Measurements from ENCODE around the gene MPND. TPM values are rescaled to one million over a fixed set of nuclear protein-coding genes. Genes with fewer than 3 reads are reported as not detected.

MPND gene
- total RNA-seq, 4 donors from 2014 or later = 6.5 to 9.5 (median 8.9) TPM

GRCh38 chr19:4304538-4305256, 38.7 kb upstream of the MPND start, which contains the start of gene FSD1:
Gene FSD1, plus strand, starts transcription at chr19:4304598. Its CDS starts 149 bp downstream, at chr19:4304747.
- Histone ChIP-seq H3K9me3 (no peaks in the 10 kb centered on the region), H3K27ac (no peak within 1 kb of the TSS), H3K4me1 (peaks cover 6% of the 10 kb centered on the region), H3K4me3 (peak within 1 kb of the TSS; percentile 4), H3K36me3 (no peaks in the 10 kb centered on the region), H3K27me3 (peaks cover 19% of the 10 kb centered on the region)
- DNase-seq (ENCODE audit: low spot score in 2 of 2) = no peak
- 22% methylated on average over 5 of the region's 63 CpGs for WGBS
- TF ChIP-seq POLR2A (IDR thresholded peaks at IDR 0.05) = no peak
- TF ChIP-seq EP300 (IDR thresholded peaks at IDR 0.05) = no peak
- no peak for TF ChIP-seq POLR2AphosphoS5 (IDR thresholded peaks at IDR 0.05)
- no peak for TF ChIP-seq CTCF (IDR thresholded peaks at IDR 0.05)

GRCh38 chr19:4305257-4305612, 38.1 kb upstream of the MPND start:
- DNase-seq (ENCODE audit: low spot score in 2 of 2) = no peak
- peaks cover 6% of the 10 kb centered on the region for H3K4me1 ChIP-seq
- no peak overlapping the region for H3K27ac ChIP-seq
- 67% methylated on average over 7 of the region's 7 CpGs for WGBS
- no peaks in the 10 kb centered on the region for H3K9me3 ChIP-seq
- no peak overlapping the region for H3K4me3 ChIP-seq
- TF ChIP-seq POLR2AphosphoS5 (IDR thresholded peaks at IDR 0.05) (no peak), POLR2A (IDR thresholded peaks at IDR 0.05) (no peak), EP300 (IDR thresholded peaks at IDR 0.05) (no peak), CTCF (IDR thresholded peaks at IDR 0.05) (no peak)
- H3K27me3 ChIP-seq = peaks cover 19% of the 10 kb centered on the region
- no peaks in the 10 kb centered on the region for H3K36me3 ChIP-seq

- H3K27me3 ChIP-seq = peaks cover 19% of the 10 kb centered on the region
Observed at GRCh38 chr19:4305659-4306058, 37.7 kb upstream of the MPND start.

GRCh38 chr19:4310247-4311121, 32.9 kb upstream of the MPND start:
- peaks cover 4% of the 10 kb centered on the region for H3K27me3 ChIP-seq
- no peak overlapping the region for H3K4me3 ChIP-seq
- no peaks in the 10 kb centered on the region for H3K9me3 ChIP-seq
- no peak for TF ChIP-seq CTCF (IDR thresholded peaks at IDR 0.05)
- no peak for TF ChIP-seq POLR2A (IDR thresholded peaks at IDR 0.05)
- TF ChIP-seq EP300 (IDR thresholded peaks at IDR 0.05) = no peak
- no peak for TF ChIP-seq POLR2AphosphoS5 (IDR thresholded peaks at IDR 0.05)
- 87% methylated on average over 13 of the region's 22 CpGs for WGBS
- no peak for DNase-seq (ENCODE audit: low spot score in 2 of 2)
- peaks cover 7% of the 10 kb centered on the region for H3K4me1 ChIP-seq
- no peaks in the 10 kb centered on the region for H3K36me3 ChIP-seq
- no peak overlapping the region for H3K27ac ChIP-seq

More at GRCh38 chr19:4305659-4306058, 37.7 kb upstream of the MPND start:
- no peak overlapping the region for H3K4me3 ChIP-seq
- 76% methylated on average over 15 of the region's 16 CpGs for WGBS
- H3K4me1 ChIP-seq = peaks cover 6% of the 10 kb centered on the region
- H3K36me3 ChIP-seq = no peaks in the 10 kb centered on the region
- no peak overlapping the region for H3K27ac ChIP-seq
- H3K9me3 ChIP-seq = no peaks in the 10 kb centered on the region
- TF ChIP-seq POLR2AphosphoS5 (IDR thresholded peaks at IDR 0.05) = no peak
- no peak for TF ChIP-seq POLR2A (IDR thresholded peaks at IDR 0.05)
- no peak for TF ChIP-seq EP300 (IDR thresholded peaks at IDR 0.05)
- no peak for TF ChIP-seq CTCF (IDR thresholded peaks at IDR 0.05)
- no peak for DNase-seq (ENCODE audit: low spot score in 2 of 2)
